Muscle layer of duodenum (tissue), 2 donors: ENCODE measurements around the gene ANKRD49.

Experiments used
- H3K27ac ChIP-seq: one replicate; pipeline ENCODE4 v1.7.0; 2013; ENCODE audit warnings: mild to moderate bottlenecking, low read length
- H3K27me3 ChIP-seq: one replicate; pipeline ENCODE4 v1.7.0; 2013; ENCODE audit warnings: low read depth, mild to moderate bottlenecking, control low read depth, low read length
- H3K36me3 ChIP-seq, 2 donors: one replicate each; pipeline ENCODE4 v1.7.0; 2013; ENCODE audit warnings: low read length in 2 of 2, control low read depth in 1 of 2, mild to moderate bottlenecking in 1 of 2; ENCODE audit not compliant: insufficient read depth in 2 of 2, control insufficient read depth in 1 of 2
- H3K4me1 ChIP-seq, 2 donors: one replicate each; pipeline ENCODE4 v1.7.0; 2013; ENCODE audit warnings: low read length in 2 of 2, mild to moderate bottlenecking in 2 of 2, control low read depth in 1 of 2, moderate library complexity in 1 of 2; ENCODE audit not compliant: insufficient read depth in 2 of 2, control insufficient read depth in 1 of 2
- H3K4me3 ChIP-seq, 2 donors: one replicate each; pipeline ENCODE4 v1.7.0; 2013; ENCODE audit warnings: low read length in 2 of 2, low read depth in 1 of 2, mild to moderate bottlenecking in 1 of 2
- H3K9me3 ChIP-seq, 2 donors: one replicate each; pipeline ENCODE4 v1.7.0; 2013; ENCODE audit warnings: low read length in 2 of 2, control low read depth in 1 of 2, mild to moderate bottlenecking in 1 of 2; ENCODE audit not compliant: control insufficient read depth in 1 of 2
- donor health status: healthy.

The ANKRD49 gene

DNA sequence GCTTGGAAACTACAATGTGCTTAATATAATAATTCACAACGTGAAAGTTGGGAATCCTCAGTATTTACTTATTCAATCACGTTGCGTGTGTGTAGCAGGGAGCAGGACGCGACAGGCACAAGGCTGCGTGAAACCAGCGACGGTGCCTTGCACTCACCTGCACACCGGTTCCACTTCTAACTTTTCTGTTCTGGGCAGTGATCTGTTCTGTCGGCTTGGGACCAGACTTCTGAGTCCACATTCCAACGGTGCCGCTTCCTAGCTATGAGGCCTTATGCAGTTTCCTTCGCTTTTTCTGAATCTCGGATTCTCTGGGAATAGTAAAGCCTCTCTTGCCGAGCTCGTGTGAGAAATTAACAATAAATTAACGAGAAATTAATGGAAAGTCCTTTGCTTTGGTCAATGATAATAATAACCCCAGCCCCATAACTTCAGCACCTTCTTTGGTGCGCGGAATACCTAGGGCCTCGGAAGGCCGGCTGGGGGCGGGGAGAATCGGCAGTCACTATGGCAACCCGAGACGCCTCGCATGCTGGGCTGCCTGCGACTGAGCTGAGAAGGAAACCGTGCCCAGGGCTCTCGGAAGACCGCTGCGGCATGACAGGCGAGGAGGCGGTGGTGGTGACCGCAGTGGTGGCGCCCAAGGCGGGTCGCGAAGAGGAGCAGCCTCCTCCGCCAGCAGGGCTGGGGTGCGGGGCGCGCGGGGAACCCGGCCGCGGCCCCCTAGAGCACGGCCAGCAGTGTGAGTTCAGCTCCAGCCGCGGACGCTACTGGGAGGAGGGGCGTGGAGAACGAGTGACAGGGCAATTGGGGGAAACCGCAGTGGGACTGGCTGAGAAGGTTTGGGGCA is 18.4 kb downstream of the ANKRD49 start, which contains the start of gene C11orf97:
C11orf97 (plus strand) TSS at position 530 of the 850 bp plus-strand sequence; CDS start at position 598, 68 bp downstream.
- Histone ChIP-seq H3K27me3 (no peaks in the 10 kb centered on the region), H3K36me3 (no peaks in the 10 kb centered on the region), H3K9me3 (no peaks in the 10 kb centered on the region), H3K27ac (no peak within 1 kb of the TSS), H3K4me3 (peak within 1 kb of the TSS; percentile 63 to 79), H3K4me1 (no peaks in the 10 kb centered on the region)

DNA sequence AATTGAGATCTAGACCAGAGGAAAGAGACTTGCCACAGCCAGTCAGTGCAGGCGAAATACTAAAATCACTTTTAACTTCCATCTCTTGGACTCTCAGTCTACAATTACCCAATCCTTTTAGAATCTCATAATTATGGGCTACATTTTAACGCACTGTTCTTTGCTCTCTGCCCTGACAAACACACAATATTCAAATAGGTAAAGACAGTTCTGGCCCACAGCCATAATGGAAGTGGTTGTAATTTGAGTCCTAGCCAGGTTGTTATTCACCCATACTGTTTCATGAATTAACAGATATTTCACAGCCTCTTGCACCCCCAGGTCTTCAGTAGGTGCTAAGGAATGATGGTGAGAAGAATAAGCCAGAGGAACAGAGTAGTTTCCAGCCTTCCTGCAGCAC is 19.3 kb downstream of the ANKRD49 start:
- H3K27ac ChIP-seq = no peak overlapping the region
- no peaks in the 10 kb centered on the region for H3K4me1 ChIP-seq
- H3K9me3 ChIP-seq = no peaks in the 10 kb centered on the region
- peak overlapping the region in 1 of 2 donors; percentile 63 for H3K4me3 ChIP-seq
- H3K27me3 ChIP-seq = no peaks in the 10 kb centered on the region
- no peaks in the 10 kb centered on the region for H3K36me3 ChIP-seq

DNA sequence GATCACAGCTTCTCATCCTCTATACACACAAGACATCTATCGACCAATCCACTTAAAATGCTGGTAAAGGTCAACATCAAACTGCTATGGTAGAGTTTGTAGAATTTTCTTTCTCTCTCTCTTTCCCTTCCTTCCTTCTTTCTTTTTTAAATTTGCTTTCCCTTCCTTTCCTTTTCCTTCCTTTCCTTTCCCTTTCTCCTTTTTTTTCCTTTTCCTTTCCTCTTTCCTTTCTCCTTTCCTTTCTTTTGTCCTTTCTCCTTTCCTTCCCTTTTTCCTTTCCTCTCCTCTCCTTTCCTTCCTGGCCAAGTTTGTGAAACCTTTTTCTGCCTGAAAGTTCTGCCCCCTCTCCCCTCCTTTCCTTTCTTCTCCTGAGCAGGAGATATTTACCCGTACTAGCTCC is 21.6 kb downstream of the ANKRD49 start:
- H3K9me3 ChIP-seq = no peaks in the 10 kb centered on the region
- no peaks in the 10 kb centered on the region for H3K27me3 ChIP-seq
- no peaks in the 10 kb centered on the region for H3K36me3 ChIP-seq
- H3K27ac ChIP-seq = no peak overlapping the region
- H3K4me3 ChIP-seq = no peak overlapping the region
- H3K4me1 ChIP-seq = peaks cover 0 to 3% of the 10 kb centered on the region in 2 donors

DNA sequence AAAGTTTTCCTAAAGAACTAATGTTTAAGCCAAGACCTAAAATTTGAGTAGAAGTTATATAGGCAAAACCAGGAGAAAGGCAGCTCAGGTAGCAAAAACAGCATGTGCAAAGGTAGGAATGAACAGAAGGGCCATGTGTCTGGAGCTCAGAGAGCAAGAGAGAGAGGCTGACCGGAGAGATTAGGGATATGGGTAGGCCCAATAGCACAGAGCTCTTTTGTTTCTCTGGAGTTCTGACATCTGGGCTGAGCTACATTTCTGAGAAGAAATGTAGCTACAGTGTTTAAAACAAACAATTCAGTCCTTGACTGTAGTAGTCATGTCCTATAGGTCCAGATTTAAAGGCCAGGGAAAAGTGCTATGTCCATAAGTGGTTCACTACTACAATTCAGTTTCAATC is 22.9 kb downstream of the ANKRD49 start:
- no peaks in the 10 kb centered on the region for H3K36me3 ChIP-seq

DNA sequence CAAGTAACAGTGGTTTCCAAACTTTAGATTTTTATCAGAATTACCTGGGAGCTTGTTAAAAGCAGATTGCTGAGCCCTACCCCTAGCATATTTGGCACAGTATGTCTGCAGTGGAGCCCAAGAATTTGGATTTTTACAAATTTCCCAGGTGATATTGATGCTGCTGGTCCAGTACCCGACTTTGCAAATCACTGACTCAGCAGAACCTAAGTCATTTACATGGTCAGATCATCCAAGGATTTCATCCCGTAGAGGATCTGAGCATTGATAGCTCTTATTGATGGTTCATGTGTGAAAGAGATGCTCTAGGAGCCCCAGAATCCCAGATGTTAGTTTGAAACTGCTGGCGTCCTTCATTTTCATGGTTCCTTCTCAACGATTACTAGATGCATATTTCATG is 24.5 kb downstream of the ANKRD49 start:
- H3K4me1 ChIP-seq = peaks cover 0 to 3% of the 10 kb centered on the region in 2 donors
- H3K36me3 ChIP-seq = no peaks in the 10 kb centered on the region
- no peak overlapping the region for H3K27ac ChIP-seq
- no peaks in the 10 kb centered on the region for H3K9me3 ChIP-seq
- no peaks in the 10 kb centered on the region for H3K27me3 ChIP-seq
- no peak overlapping the region for H3K4me3 ChIP-seq

More for the DNA sequence above, 22.9 kb downstream of the ANKRD49 start:
- H3K4me1 ChIP-seq = peaks cover 0 to 3% of the 10 kb centered on the region in 2 donors
- H3K27ac ChIP-seq = no peak overlapping the region
- H3K4me3 ChIP-seq = no peak overlapping the region
- no peaks in the 10 kb centered on the region for H3K9me3 ChIP-seq
- no peaks in the 10 kb centered on the region for H3K27me3 ChIP-seq

DNA sequence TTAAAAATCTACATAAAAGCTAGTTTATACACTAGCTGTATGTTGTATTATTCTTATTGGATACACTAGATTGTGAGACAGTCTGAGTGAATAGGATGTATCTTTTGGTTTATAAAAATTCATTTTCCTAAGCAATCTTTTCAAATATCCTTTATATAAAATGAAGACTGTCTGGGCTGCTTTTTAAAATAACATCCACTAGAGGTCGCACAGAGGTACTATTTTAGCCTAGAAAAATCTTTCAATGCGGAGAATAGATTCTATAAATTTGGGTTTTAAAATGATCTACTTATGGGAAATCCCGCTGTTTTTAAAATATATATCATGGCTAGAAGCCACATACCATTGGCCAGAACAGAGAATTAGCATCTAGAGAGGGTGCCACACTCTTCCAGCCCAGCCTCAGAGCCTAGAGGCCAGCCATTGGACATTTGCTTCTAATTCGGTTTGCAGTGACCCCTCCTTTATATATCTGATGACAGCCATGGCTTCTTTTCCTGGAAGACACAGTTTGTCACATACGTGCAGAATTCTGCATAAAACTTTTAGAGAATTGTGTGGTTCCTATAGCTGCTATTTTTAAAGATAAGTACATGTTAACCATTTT is 25.8 kb downstream of the ANKRD49 start:
- peaks cover 0 to 3% of the 10 kb centered on the region in 2 donors for H3K4me1 ChIP-seq
- no peaks in the 10 kb centered on the region for H3K36me3 ChIP-seq
- no peaks in the 10 kb centered on the region for H3K27me3 ChIP-seq
- no peak overlapping the region for H3K27ac ChIP-seq
- no peak overlapping the region for H3K4me3 ChIP-seq
- H3K9me3 ChIP-seq = no peaks in the 10 kb centered on the region

DNA sequence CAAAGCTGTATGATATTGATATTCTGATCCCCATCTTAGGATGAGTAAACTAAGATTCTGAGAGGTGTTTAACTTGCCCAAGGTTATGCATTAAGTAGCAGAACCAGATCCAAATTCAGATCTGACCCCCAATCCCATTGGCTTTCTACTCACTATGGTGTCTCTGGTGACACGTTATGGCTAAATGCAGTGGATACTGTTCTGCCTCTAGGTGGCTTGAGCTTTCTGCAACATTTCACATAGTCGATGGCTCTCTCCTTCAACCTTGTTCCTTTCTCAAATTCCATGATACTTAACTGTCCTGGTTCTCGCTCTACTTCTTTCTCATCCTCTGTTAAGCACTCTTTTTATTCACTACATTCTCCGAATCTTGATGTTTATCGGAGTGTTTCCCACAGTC is 27.9 kb downstream of the ANKRD49 start:
- H3K27me3 ChIP-seq = no peaks in the 10 kb centered on the region

DNA sequence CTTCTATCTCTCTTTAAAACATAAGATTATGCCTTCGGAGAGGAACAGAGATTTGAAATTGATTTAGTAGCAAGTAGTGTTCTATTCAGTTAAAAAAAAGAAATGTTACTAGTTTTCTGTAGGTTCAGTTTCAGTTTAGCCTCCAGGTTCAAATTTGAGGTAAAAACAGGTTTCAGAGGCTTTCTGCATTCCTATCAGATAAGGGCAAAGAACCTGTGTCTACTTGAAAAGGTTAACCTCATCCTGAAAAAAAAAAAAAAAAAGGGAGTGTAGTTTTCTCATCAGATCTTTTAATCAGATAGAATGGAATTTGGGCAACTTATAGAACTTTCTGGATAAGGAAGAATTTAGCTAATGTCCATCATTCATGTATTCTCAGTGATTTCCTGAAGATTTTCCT is 30.6 kb downstream of the ANKRD49 start:
- Histone ChIP-seq H3K4me3 (no peak overlapping the region), H3K9me3 (no peaks in the 10 kb centered on the region), H3K36me3 (no peaks in the 10 kb centered on the region), H3K27ac (no peak overlapping the region), H3K4me1 (peaks cover 0 to 8% of the 10 kb centered on the region in 2 donors), H3K27me3 (no peaks in the 10 kb centered on the region)

More for the DNA sequence above, 27.9 kb downstream of the ANKRD49 start:
- H3K36me3 ChIP-seq = no peaks in the 10 kb centered on the region
- H3K4me1 ChIP-seq = peaks cover 0 to 8% of the 10 kb centered on the region in 2 donors
- H3K4me3 ChIP-seq = no peak overlapping the region
- no peaks in the 10 kb centered on the region for H3K9me3 ChIP-seq
- no peak overlapping the region for H3K27ac ChIP-seq

DNA sequence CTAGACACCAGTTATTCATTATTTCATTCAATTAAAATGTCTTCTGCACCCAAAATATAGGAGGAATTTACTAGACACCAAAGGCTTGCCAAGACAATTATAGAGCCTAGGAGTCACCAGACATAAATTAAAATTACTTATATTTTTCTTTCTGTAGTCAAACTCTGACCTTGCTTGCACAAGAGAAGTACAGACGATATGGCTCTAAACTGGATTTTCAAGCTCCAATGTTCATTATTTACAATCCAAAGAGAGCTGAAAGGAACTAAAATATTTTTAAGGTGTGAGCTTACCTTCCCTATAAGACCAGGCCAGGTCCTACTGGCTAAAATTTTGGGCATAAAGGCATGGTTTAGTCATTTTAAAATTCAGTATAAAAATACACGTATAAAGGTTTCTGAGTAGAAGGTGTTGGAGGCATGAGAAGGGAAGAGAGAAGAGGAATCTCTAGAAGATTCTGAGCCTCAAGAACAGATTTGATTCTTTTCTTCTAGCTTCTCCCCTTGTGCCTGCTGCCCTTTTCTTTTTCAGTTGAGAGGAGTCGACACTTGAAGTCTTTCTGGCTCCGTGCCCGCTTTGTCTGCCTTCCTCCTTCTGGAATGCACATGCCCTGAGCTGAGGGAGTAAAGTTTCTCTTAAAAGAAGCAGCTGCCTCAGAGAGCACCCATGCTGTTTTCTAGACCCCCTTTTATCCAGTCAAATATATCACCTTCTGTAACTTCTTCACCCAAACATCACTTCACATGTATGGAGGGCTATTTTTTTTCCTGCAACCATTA is 32.0 kb downstream of the ANKRD49 start:
- Histone ChIP-seq H3K27ac (no peak overlapping the region), H3K9me3 (no peaks in the 10 kb centered on the region), H3K4me3 (no peak overlapping the region), H3K27me3 (no peaks in the 10 kb centered on the region), H3K36me3 (no peaks in the 10 kb centered on the region), H3K4me1 (peaks cover 0 to 5% of the 10 kb centered on the region in 2 donors)

DNA sequence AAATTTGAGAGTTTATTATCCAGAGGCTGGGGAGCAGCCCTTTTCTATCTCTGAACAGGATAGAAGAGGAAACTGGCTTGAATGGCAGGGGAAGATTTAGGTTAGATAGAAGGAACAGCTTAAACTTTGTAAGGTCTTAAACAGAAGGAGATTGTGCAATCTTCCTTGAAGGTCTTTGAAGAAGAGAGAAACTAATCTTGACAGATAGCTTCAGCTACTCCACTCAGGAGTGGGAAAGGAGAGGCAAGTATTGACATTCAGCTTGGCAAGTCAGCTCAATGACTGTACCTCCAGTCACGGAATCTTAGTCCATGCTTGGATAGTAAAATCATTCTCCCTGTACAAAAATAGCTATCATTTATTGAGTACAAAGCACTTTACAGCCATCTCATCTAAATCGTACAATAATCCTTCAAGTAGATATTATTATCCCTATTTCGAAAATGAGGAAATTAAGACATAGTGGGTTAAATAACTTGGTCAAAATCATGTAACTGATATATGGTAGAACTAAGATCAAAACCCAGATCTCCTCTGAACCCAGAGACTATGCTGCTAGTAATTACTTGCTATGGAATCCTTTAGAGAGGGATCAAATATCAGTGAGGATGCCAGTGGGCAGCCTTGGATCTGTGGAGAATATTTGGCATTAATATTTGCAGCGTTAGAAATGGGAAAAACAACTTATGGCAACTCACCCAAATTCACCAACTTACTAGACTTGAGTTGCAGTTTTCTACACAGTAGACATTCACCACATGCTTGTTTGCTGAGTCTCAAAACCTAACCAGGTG is 33.1 kb downstream of the ANKRD49 start:
- Histone ChIP-seq H3K27me3 (no peaks in the 10 kb centered on the region), H3K4me1 (peaks cover 0 to 5% of the 10 kb centered on the region in 2 donors), H3K9me3 (no peaks in the 10 kb centered on the region), H3K4me3 (no peak overlapping the region), H3K36me3 (no peaks in the 10 kb centered on the region), H3K27ac (no peak overlapping the region)
